KG1 (cell line): Measurements from ENCODE around the gene RGS14.

Experiments used
- DNase-seq: peaks from one replicate; lab custom pipeline; 2025; lab: John Stamatoyannopoulos, UW

The RGS14 gene

GRCh38 chr5:177380805-177381126 lies 23.0 kb downstream of the RGS14 start:
- DNase-seq: no peak

- no peak for DNase-seq
These were observed 24.8 kb downstream of the RGS14 start for GRCh38 chr5:177382423-177383029.

- DNase-seq: no peak
These were observed 25.5 kb downstream of the RGS14 start for GRCh38 chr5:177383181-177383580.

GRCh38 chr5:177384134-177384533 lies 26.4 kb downstream of the RGS14 start, which contains the start of gene SLC34A1:
Gene SLC34A1, plus strand, starts transcription at chr5:177384434. Its CDS starts 1,308 bp downstream, at chr5:177385742.
- no peak for DNase-seq

- DNase-seq: no peak
These were observed 28.0 kb downstream of the RGS14 start for GRCh38 chr5:177385720-177386119.

GRCh38 chr5:177386542-177386941 lies 28.8 kb downstream of the RGS14 start:
- no peak for DNase-seq

GRCh38 chr5:177387405-177387804 lies 29.7 kb downstream of the RGS14 start:
- DNase-seq: no peak

- no peak for DNase-seq
These were observed 30.9 kb downstream of the RGS14 start for GRCh38 chr5:177388521-177389052.

- no peak for DNase-seq
These were observed 31.8 kb downstream of the RGS14 start for GRCh38 chr5:177389241-177390169.

GRCh38 chr5:177390363-177391300 lies 32.9 kb downstream of the RGS14 start:
- peak; percentile 79 for DNase-seq

GRCh38 chr5:177392765-177393164 lies 35.0 kb downstream of the RGS14 start:
- no peak for DNase-seq

GRCh38 chr5:177393206-177393765 lies 35.6 kb downstream of the RGS14 start:
- DNase-seq: no peak

GRCh38 chr5:177393990-177394389 lies 36.3 kb downstream of the RGS14 start:
- DNase-seq: no peak

GRCh38 chr5:177396078-177396477 lies 38.4 kb downstream of the RGS14 start:
- DNase-seq: no peak

GRCh38 chr5:177396807-177397206 lies 39.1 kb downstream of the RGS14 start:
- no peak for DNase-seq

- no peak for DNase-seq
These were observed 40.2 kb downstream of the RGS14 start for GRCh38 chr5:177397875-177398390.

GRCh38 chr5:177399997-177400868 lies 42.5 kb downstream of the RGS14 start, which contains the start of gene PFN3:
Gene PFN3, minus strand, starts transcription at chr5:177400661. Its CDS starts 85 bp downstream, at chr5:177400576.
- no peak for DNase-seq

GRCh38 chr5:177402271-177403043 lies 44.7 kb downstream of the RGS14 start:
- no peak for DNase-seq

- DNase-seq: no peak
These were observed 45.5 kb downstream of the RGS14 start for GRCh38 chr5:177403102-177403791.
